OCI-LY3 (cell line): ENCODE measurements around the gene AKR1C4.
"Not testable (repeated sequence)": the region's sequence is repeated elsewhere in the genome, so short reads cannot be mapped to it uniquely, and the experiment has no call there.

Source experiments
- CTCF ChIP-seq: fragments of 200-600, 300-600 bp; sonication (generic); IDR thresholded peaks from 2 replicates; pipeline ENCODE4 v1.5.1; 2014; ENCODE audit warnings: antibody characterized with exemption, low read length, low read depth
- EZH2phosphoT487 ChIP-seq: fragments of 200-600 bp; shearing (Covaris generic); IDR thresholded peaks from 2 replicates; pipeline ENCODE4 v1.6.1; 2018; ENCODE audit warnings: antibody characterized with exemption, mixed run types, low read depth

GRCh38 chr10:5222942-5223341 lies 26.3 kb downstream of the AKR1C4 start:
- TF ChIP-seq CTCF, EZH2phosphoT487: not testable (repeated sequence)
